Mesothelial cell of epicardium (in vitro differentiated cells): Measurements from ENCODE around the gene GPSM1. TPM values are rescaled to one million over a fixed set of nuclear protein-coding genes. Genes with fewer than 3 reads are reported as not detected.

Experiments used
- DNase-seq, 2 experiments: peaks; one replicate each; pipeline ENCODE4 v3.0.0; 2021; ENCODE audit warnings: low spot score in 2 of 2; ENCODE audit not compliant: unreplicated experiment in 2 of 2
- H3K27ac Mint-ChIP-seq: 2 replicates; pipeline ENCODE4 v1.8.0; 2021; ENCODE audit warnings: mixed read lengths
- H3K27me3 Mint-ChIP-seq: 2 replicates; pipeline ENCODE4 v1.8.0; 2021; ENCODE audit warnings: low read depth, mixed read lengths
- H3K36me3 Mint-ChIP-seq: 2 replicates; pipeline ENCODE4 v1.8.0; 2021; ENCODE audit warnings: mixed read lengths
- H3K4me1 Mint-ChIP-seq: 2 replicates; pipeline ENCODE4 v1.8.0; 2021; ENCODE audit warnings: mixed read lengths
- H3K4me3 Mint-ChIP-seq: 2 replicates; pipeline ENCODE4 v1.8.0; 2021; ENCODE audit warnings: mild to moderate bottlenecking, moderate library complexity, mixed read lengths
- H3K9me3 Mint-ChIP-seq: 2 replicates; pipeline ENCODE4 v1.8.0; 2021; ENCODE audit warnings: mixed read lengths
- CTCF ChIP-seq: fragments of 200-600 bp; sonication (generic); IDR thresholded peaks from one replicate; pipeline ENCODE4 v1.5.0; 2021; ENCODE audit warnings: antibody characterized with exemption; ENCODE audit not compliant: unreplicated experiment
- total RNA-seq: library from RNA; stranded (reverse); gene quantifications from 3 replicates; pipeline ENCODE4 v1.2.1, GENCODE V29; 2021

GPSM1 gene
- total RNA-seq, 1 donor from 2014 or later = 102 TPM

DNA sequence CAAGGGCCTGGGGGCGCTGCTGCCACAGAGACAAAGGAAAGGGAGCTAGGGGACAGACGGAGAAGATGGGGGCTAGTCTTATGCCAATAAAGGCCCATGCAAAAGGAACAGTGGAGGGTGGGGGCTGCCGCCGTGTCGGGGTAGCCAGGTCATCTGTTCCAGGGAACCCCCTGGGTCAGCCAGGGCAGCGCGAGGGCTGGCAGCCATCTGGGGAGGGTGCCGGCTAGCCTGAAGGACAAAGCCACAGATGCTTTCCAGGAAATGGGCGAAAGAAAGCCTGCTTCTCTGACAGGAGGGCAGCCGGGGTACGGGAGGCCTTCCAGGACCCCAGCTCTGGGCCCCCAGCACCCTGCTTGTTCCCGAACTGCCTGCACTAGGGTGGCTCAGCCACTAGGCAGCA, 47.8 kb downstream of the GPSM1 start:
- TF ChIP-seq CTCF = no peak
- H3K9me3 Mint-ChIP-seq = no peaks in the 10 kb centered on the region
- no peak for DNase-seq
- no peak overlapping the region for H3K27ac Mint-ChIP-seq
- H3K4me1 Mint-ChIP-seq = peaks cover 13% of the 10 kb centered on the region
- no peaks in the 10 kb centered on the region for H3K27me3 Mint-ChIP-seq
- H3K4me3 Mint-ChIP-seq = no peak overlapping the region
- no peaks in the 10 kb centered on the region for H3K36me3 Mint-ChIP-seq

DNA sequence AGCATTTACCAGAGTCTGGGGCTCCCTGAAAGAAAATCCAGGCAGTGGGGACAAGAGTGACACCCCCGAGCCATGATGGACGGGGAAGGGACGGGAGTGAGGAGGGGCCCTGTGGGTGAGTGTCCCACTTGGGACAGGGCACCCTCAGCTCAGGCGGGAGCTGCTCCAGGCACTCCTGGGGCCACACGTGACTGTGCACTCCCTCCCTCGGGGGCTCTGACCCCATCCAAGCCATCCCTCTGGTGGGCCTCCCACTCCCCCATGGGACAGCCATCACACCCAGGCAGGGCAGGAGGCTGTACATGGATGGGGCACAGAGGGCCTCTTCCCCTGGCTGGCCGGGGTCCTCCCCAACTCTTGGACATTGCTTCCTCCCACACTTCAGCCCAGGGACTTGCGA, 49.1 kb downstream of the GPSM1 start:
- no peak overlapping the region for H3K27ac Mint-ChIP-seq
- DNase-seq = no peak
- no peak overlapping the region for H3K4me3 Mint-ChIP-seq
- no peaks in the 10 kb centered on the region for H3K36me3 Mint-ChIP-seq
- peaks cover 13% of the 10 kb centered on the region for H3K4me1 Mint-ChIP-seq
- no peak for TF ChIP-seq CTCF
- H3K9me3 Mint-ChIP-seq = no peaks in the 10 kb centered on the region
- no peaks in the 10 kb centered on the region for H3K27me3 Mint-ChIP-seq

GRCh38 chr9:136377341-136378169, 50.2 kb downstream of the GPSM1 start:
- Mint-ChIP-seq H3K27ac (no peak overlapping the region), H3K4me1 (peaks cover 9% of the 10 kb centered on the region), H3K4me3 (no peak overlapping the region), H3K27me3 (no peaks in the 10 kb centered on the region), H3K9me3 (no peaks in the 10 kb centered on the region), H3K36me3 (no peaks in the 10 kb centered on the region)
- no peak for DNase-seq
- TF ChIP-seq CTCF = no peak

GRCh38 chr9:136378170-136379002, 51.0 kb downstream of the GPSM1 start:
- DNase-seq = no peak
- no peak for TF ChIP-seq CTCF
- no peaks in the 10 kb centered on the region for H3K36me3 Mint-ChIP-seq
- H3K27me3 Mint-ChIP-seq = no peaks in the 10 kb centered on the region
- peaks cover under 1% of the 10 kb centered on the region for H3K4me1 Mint-ChIP-seq
- no peak overlapping the region for H3K4me3 Mint-ChIP-seq
- no peaks in the 10 kb centered on the region for H3K9me3 Mint-ChIP-seq
- H3K27ac Mint-ChIP-seq = no peak overlapping the region

- H3K4me3 Mint-ChIP-seq = no peak overlapping the region
- no peaks in the 10 kb centered on the region for H3K27me3 Mint-ChIP-seq
- H3K27ac Mint-ChIP-seq = no peak overlapping the region
- no peaks in the 10 kb centered on the region for H3K4me1 Mint-ChIP-seq
- peaks cover 2% of the 10 kb centered on the region for H3K36me3 Mint-ChIP-seq
- no peak for DNase-seq
- no peaks in the 10 kb centered on the region for H3K9me3 Mint-ChIP-seq
- no peak for TF ChIP-seq CTCF
Measured at GRCh38 chr9:136379003-136379287, 51.6 kb downstream of the GPSM1 start.
